ENCODE data around the gene PRMT2. TPM values are rescaled to one million over a fixed set of nuclear protein-coding genes. Genes with fewer than 3 reads are reported as not detected.

Gene PRMT2
- polyA plus RNA-seq, 2 of the 4 experiments (the other 2 are of a cell fraction), result 69.2 to 75.1 TPM

- POLR2A ChIA-PET, result interaction anchor here (0.6 kb wide), 1 partner anchor 25 kb away, joined by 4 read pairs; the partner anchor contains the start of gene PRMT2
- DNase-seq (ENCODE audit: low read depth in 1 of 2, low spot score in 1 of 2) (no peak), FAIRE-seq (no peak), ATAC-seq (no peak)
- H3K4me1 ChIP-seq, result no peaks in the 10 kb centered on the region
- no peak overlapping the region for H3K27ac ChIP-seq
- WGBS (ENCODE audit: missing lambda C conversion rate), result 7% methylated on average over 6 of the region's 6 CpGs
- no peak overlapping the region for H3K4me2 ChIP-seq
- no peak overlapping the region for H3K4me3 ChIP-seq
- TF ChIP-seq MAZ (IDR thresholded peaks at IDR 0.05; ENCODE audit: borderline replicate concordance, low read depth, low read length), result no peak
- TF ChIP-seq HOXA7 (CRISPR knock-in tag; IDR thresholded peaks at IDR 0.05), result no peak
- TF ChIP-seq NPAS2 (CRISPR knock-in tag; IDR thresholded peaks at IDR 0.05; ENCODE audit: borderline replicate concordance), result no peak
- TF ChIP-seq POLR2A (IDR thresholded peaks at IDR 0.05; ENCODE audit: low read length), result no peak
- no peak for TF ChIP-seq FOXS1 (CRISPR knock-in tag; IDR thresholded peaks at IDR 0.05)
- no peak for TF ChIP-seq CHD4 (IDR thresholded peaks at IDR 0.05; ENCODE audit: borderline replicate concordance)
- TF ChIP-seq HOXB13 (CRISPR knock-in tag; IDR thresholded peaks at IDR 0.05; ENCODE audit: low read depth), result no peak
- TF ChIP-seq ATOH8 (CRISPR knock-in tag; IDR thresholded peaks at IDR 0.05; ENCODE audit: low read depth), result no peak
- TF ChIP-seq NR3C1 (IDR thresholded peaks at IDR 0.05), result no peak
- no peak for TF ChIP-seq RARB (CRISPR knock-in tag; IDR thresholded peaks at IDR 0.05)
- TF ChIP-seq ELK1 (IDR thresholded peaks at IDR 0.05; ENCODE audit: low read depth, low read length), result no peak
- TF ChIP-seq POLR2AphosphoS2 (conservative IDR thresholded peaks at IDR 0.05; ENCODE audit: low read length), result no peak
- no peak for TF ChIP-seq REST (IDR thresholded peaks at IDR 0.05)
- no peak for TF ChIP-seq CTCF (IDR thresholded peaks at IDR 0.05)
- no peak for TF ChIP-seq FOSB (CRISPR knock-in tag; IDR thresholded peaks at IDR 0.05)
- no peak for TF ChIP-seq CBX8 (IDR thresholded peaks at IDR 0.05)
- no peaks in the 10 kb centered on the region; the same call in 2 of the 3 replicates for H3K9me3 ChIP-seq
- CTCF ChIA-PET, result no interaction called here
Observed at GRCh38 chr21:46610018-46610701, 25.3 kb upstream of the PRMT2 start.

- FAIRE-seq, result no peak
- TF ChIP-seq HDAC2 (IDR thresholded peaks at IDR 0.05) (no peak), JUNB (IDR thresholded peaks at IDR 0.05) (no peak), CEBPB (IDR thresholded peaks at IDR 0.05) (no peak), RARB (CRISPR knock-in tag; IDR thresholded peaks at IDR 0.05) (no peak), ZC3H11A (IDR thresholded peaks at IDR 0.05) (no peak)
- no peak for DNase-seq (ENCODE audit: low read depth in 1 of 2, low spot score in 1 of 2)
- POLR2A ChIA-PET, result no interaction called here
- H3K4me2 ChIP-seq, result no peak overlapping the region
- WGBS (ENCODE audit: missing lambda C conversion rate), result 23% methylated on average over 6 of the region's 6 CpGs
- H3K4me1 ChIP-seq, result no peaks in the 10 kb centered on the region
- H3K27ac ChIP-seq, result no peak overlapping the region
- no peak overlapping the region for H3K4me3 ChIP-seq
- no peaks in the 10 kb centered on the region; the same call in 2 of the 3 replicates for H3K9me3 ChIP-seq
- no peak for ATAC-seq
- CTCF ChIA-PET, result no interaction called here
Observed at GRCh38 chr21:46613391-46613790, 22.1 kb upstream of the PRMT2 start.

Data from A549 (cell line).